Nephron progenitor cell (in vitro differentiated cells): Measurements from ENCODE around the gene EXOSC5.
A peak's percentile ranks its signal among the peaks of the same experiment; 100 is the strongest.

ENCODE experiments used
- DNase-seq: peaks from one replicate; pipeline ENCODE4 v3.0.0; 2021
- H3K27ac Mint-ChIP-seq: 2 replicates; pipeline ENCODE4 v1.8.0; 2021; ENCODE audit warnings: mild to moderate bottlenecking, moderate library complexity, mixed read lengths
- H3K27me3 Mint-ChIP-seq: 2 replicates; pipeline ENCODE4 v1.8.0; 2021; ENCODE audit warnings: mild to moderate bottlenecking, low read depth, mixed read lengths; ENCODE audit not compliant: poor library complexity
- H3K36me3 Mint-ChIP-seq: 2 replicates; pipeline ENCODE4 v1.8.0; 2021; ENCODE audit warnings: low read depth, mixed read lengths
- H3K4me1 Mint-ChIP-seq: 2 replicates; pipeline ENCODE4 v1.8.0; 2021; ENCODE audit warnings: mixed read lengths
- H3K4me3 Mint-ChIP-seq: 2 replicates; pipeline ENCODE4 v1.8.0; 2021; ENCODE audit warnings: mild to moderate bottlenecking, moderate library complexity, mixed read lengths
- H3K9me3 Mint-ChIP-seq: 2 replicates; pipeline ENCODE4 v1.8.0; 2021; ENCODE audit warnings: mild to moderate bottlenecking, moderate library complexity, mixed read lengths
- TF ChIP-seq, protein P1 (sequence below): fragments of 200-600 bp; sonication (generic); IDR thresholded peaks from 2 replicates; pipeline ENCODE4 v1.5.0; 2021; ENCODE audit warnings: antibody characterized with exemption

The EXOSC5 gene

DNA sequence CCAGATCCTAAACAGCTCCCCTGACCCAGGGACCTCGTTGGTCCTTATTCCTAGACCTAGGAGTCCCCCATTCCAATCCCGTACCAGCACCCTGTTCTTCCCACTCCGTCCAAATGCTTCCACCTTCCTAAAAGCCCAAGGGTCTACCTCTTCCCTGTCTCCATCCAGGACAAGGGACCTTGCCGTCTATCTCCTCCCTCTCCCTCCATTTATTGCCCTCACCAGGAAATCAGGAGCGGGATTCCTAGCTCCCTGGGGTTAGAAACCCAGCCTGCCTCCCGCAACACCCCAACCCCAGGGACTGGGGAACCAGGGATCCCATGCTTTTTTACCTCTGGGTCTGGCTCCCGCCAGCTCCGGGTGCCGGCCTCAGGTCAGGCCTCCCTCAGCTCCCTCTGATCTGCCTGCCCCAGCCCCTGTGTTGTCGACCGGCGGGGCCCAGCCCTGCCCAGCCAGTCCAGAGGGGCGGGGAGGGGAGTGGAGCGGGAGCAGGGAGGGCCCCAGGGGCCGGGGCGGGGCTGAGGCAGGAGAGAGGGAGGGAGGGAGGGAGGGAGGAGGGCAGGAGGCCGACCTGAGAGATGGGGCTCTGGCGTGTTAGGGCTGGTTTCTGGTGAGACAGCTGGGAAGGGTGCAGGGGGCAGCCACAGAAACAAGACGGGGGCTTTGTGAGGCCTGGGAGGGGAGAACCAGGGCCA is 29.9 kb upstream of the EXOSC5 start, which contains the start of gene B3GNT8:
B3GNT8 (minus strand) TSS at position 423 of the 695 bp plus-strand sequence. CDS start 596 bp downstream, outside the sequence.
- TF ChIP-seq, protein P1, sequence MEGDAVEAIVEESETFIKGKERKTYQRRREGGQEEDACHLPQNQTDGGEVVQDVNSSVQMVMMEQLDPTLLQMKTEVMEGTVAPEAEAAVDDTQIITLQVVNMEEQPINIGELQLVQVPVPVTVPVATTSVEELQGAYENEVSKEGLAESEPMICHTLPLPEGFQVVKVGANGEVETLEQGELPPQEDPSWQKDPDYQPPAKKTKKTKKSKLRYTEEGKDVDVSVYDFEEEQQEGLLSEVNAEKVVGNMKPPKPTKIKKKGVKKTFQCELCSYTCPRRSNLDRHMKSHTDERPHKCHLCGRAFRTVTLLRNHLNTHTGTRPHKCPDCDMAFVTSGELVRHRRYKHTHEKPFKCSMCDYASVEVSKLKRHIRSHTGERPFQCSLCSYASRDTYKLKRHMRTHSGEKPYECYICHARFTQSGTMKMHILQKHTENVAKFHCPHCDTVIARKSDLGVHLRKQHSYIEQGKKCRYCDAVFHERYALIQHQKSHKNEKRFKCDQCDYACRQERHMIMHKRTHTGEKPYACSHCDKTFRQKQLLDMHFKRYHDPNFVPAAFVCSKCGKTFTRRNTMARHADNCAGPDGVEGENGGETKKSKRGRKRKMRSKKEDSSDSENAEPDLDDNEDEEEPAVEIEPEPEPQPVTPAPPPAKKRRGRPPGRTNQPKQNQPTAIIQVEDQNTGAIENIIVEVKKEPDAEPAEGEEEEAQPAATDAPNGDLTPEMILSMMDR = no peak
- Mint-ChIP-seq H3K4me3 (peak within 1 kb of the TSS; percentile 85), H3K9me3 (no peaks in the 10 kb centered on the region), H3K36me3 (peaks cover 7% of the 10 kb centered on the region), H3K4me1 (peaks cover 49% of the 10 kb centered on the region), H3K27me3 (no peaks in the 10 kb centered on the region), H3K27ac (peak within 1 kb of the TSS; percentile 80)
- peak; percentile 86 for DNase-seq

- DNase-seq = no peak
- H3K36me3 Mint-ChIP-seq = peaks cover 13% of the 10 kb centered on the region
- H3K27me3 Mint-ChIP-seq = no peaks in the 10 kb centered on the region
- H3K4me1 Mint-ChIP-seq = peaks cover 41% of the 10 kb centered on the region
- peak overlapping the region; percentile 85 for H3K4me3 Mint-ChIP-seq
- H3K27ac Mint-ChIP-seq = peak overlapping the region; percentile 68
- TF ChIP-seq, protein P1 = no peak
- H3K9me3 Mint-ChIP-seq = no peaks in the 10 kb centered on the region
Measured at GRCh38 chr19:41426116-41426841, 29.1 kb upstream of the EXOSC5 start.

DNA sequence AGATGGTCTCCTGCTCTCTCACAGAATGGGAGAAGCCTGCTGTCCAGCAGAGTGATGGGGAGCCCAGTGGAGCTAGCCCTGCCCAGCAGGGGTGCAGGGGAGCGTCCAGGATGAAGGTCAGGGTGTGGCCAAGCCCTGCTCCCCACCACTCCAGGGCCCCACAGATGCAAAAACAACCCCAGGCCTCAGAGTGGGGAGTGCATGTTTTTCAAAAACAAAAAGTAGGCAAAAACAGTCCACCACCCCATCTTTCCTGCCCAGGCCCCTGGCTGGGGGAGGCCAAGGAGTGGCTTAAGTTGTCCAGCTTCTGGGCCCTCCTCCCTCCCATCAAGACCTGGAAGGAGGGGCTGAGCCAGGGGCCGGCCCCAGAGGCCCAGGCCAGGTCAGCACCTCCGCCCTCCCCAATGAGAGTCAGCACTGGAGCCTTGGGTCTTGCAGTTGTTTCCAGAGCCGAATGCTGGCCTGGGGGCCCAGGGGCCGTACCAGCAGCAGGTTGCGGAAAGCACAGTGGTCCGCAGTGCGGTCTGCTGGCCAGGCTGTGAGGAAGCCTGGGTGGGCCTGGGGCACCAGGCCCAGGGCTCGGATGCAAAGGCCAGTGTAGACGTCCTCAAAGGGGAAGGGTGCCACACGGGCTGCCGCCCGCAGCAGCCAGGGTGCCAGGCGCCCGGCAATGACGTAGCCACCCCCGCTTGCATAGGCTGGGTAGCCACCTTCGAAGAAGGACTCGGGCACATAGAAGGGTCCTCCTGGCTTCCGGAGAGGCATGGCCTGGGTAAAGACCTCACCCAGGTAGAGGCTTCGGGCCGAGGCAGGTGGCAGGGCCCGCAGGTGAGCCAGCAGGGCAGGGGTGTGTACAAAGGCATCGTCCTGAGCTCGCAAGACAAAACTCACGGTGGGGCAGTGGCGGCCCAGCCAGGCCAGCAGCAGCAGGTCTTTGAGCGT is 28.3 kb upstream of the EXOSC5 start:
- Mint-ChIP-seq H3K4me3 (peak overlapping the region; percentile 45), H3K27me3 (no peaks in the 10 kb centered on the region), H3K4me1 (peaks cover 35% of the 10 kb centered on the region), H3K27ac (no peak overlapping the region), H3K9me3 (no peaks in the 10 kb centered on the region), H3K36me3 (peaks cover 12% of the 10 kb centered on the region)
- TF ChIP-seq, protein P1 = no peak
- DNase-seq = no peak

- Mint-ChIP-seq H3K4me3 (no peak overlapping the region), H3K27ac (no peak overlapping the region)
- TF ChIP-seq, protein P1 = no peak
Measured at GRCh38 chr19:41424335-41425173, 27.4 kb upstream of the EXOSC5 start.

GRCh38 chr19:41422955-41423354 is 25.8 kb upstream of the EXOSC5 start:
- H3K27ac Mint-ChIP-seq = no peak overlapping the region
- no peak for DNase-seq
- H3K36me3 Mint-ChIP-seq = peaks cover 32% of the 10 kb centered on the region
- no peaks in the 10 kb centered on the region for H3K27me3 Mint-ChIP-seq
- H3K4me3 Mint-ChIP-seq = no peak overlapping the region
- TF ChIP-seq, protein P1 = no peak
- no peaks in the 10 kb centered on the region for H3K9me3 Mint-ChIP-seq
- H3K4me1 Mint-ChIP-seq = peaks cover 20% of the 10 kb centered on the region

More at GRCh38 chr19:41424335-41425173, 27.4 kb upstream of the EXOSC5 start:
- Mint-ChIP-seq H3K27me3 (no peaks in the 10 kb centered on the region), H3K9me3 (no peaks in the 10 kb centered on the region), H3K36me3 (peaks cover 18% of the 10 kb centered on the region), H3K4me1 (peaks cover 35% of the 10 kb centered on the region)
- no peak for DNase-seq
